Esophagus (tissue), 2 donors: ENCODE results near the gene RAVER2. TPM values are rescaled to one million over a fixed set of nuclear protein-coding genes. Genes with fewer than 3 reads are reported as not detected.
"Not testable (repeated sequence)": the region's sequence is repeated elsewhere in the genome, so short reads cannot be mapped to it uniquely, and the experiment has no call there.

ENCODE experiments used
- H3K27ac ChIP-seq, 2 donors: one replicate each; pipeline ENCODE4 v1.5.1; 2013; ENCODE audit warnings: low read depth in 2 of 2, mild to moderate bottlenecking in 2 of 2, inconsistent platforms in 1 of 2, low read length in 1 of 2, moderate library complexity in 1 of 2
- H3K27me3 ChIP-seq, 2 donors: one replicate each; pipeline ENCODE4 v1.6.1; 2013; ENCODE audit warnings: low read length in 2 of 2, control low read depth in 1 of 2, mild to moderate bottlenecking in 1 of 2; ENCODE audit not compliant: insufficient read depth in 2 of 2, control insufficient read depth in 1 of 2
- H3K36me3 ChIP-seq, 2 donors: one replicate each; pipeline ENCODE4 v1.6.1; 2013; ENCODE audit warnings: low read length in 1 of 2; ENCODE audit not compliant: control insufficient read depth in 2 of 2, insufficient read depth in 2 of 2
- H3K4me1 ChIP-seq, 2 donors: one replicate each; pipeline ENCODE4 v1.6.1; 2013; ENCODE audit warnings: low read length in 1 of 2; ENCODE audit not compliant: control insufficient read depth in 2 of 2, insufficient read depth in 2 of 2
- H3K4me3 ChIP-seq, 2 donors: one replicate each; pipeline ENCODE4 v1.5.1; 2013; ENCODE audit warnings: low read length in 2 of 2, mild to moderate bottlenecking in 2 of 2, low read depth in 1 of 2, moderate library complexity in 1 of 2
- H3K9me3 ChIP-seq, 2 donors: one replicate each; pipeline ENCODE4 v1.6.1; 2013; ENCODE audit warnings: mild to moderate bottlenecking in 2 of 2, low read depth in 1 of 2, low read length in 1 of 2, moderate library complexity in 1 of 2; ENCODE audit not compliant: control insufficient read depth in 2 of 2, insufficient read depth in 1 of 2
- WGBS, 2 donors: extraction: QIAGEN DNeasy Blood & Tissue Kit; methylation state at CpG; one replicate each; pipeline ENCODE4 v1.1.7; 2013; 5-methylcytosine and 5-hydroxymethylcytosine counted together
- polyA plus RNA-seq, 2 donors: library from polyadenylated mRNA; stranded (reverse); fragments of 200-250 nt; gene quantifications; one replicate each; pipeline ENCODE4 v1.2.3, GENCODE V29; 2013
- donor health status: healthy with polysubstance abuse.
- donor health status: Bipolar disorder and iron deficiency.

The RAVER2 gene
- polyA plus RNA-seq, 2 donors = 4.4 to 7.3 TPM

DNA sequence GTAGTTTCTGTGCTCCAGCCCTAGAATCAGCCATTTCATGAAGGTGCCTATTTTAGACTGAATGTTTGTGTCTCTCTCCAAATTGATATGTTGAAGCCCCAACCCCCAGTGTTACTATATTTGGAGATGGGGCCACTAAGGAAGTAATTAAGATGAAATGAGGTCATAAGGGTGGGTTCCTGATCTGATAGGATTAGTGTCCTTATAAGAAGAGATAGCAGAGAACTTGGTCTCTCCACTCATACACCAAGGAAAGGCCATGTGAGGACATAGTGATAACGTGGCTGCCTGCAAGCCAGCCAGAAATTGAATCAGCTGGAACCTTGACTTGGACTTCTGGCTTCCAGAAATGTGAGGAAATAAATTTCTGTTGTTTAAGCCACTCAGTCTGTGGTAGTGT lies 12.3 kb downstream of the RAVER2 start:
- no peaks in the 10 kb centered on the region for H3K36me3 ChIP-seq
- no peak overlapping the region for H3K4me3 ChIP-seq
- H3K9me3 ChIP-seq = peaks cover 0 to 2% of the 10 kb centered on the region in 2 donors
- H3K4me1 ChIP-seq = no peaks in the 10 kb centered on the region
- WGBS, 2 donors = 59 to 72% methylated on average over 1 of the region's 1 CpG
- H3K27me3 ChIP-seq = no peaks in the 10 kb centered on the region
- H3K27ac ChIP-seq = no peak overlapping the region

DNA sequence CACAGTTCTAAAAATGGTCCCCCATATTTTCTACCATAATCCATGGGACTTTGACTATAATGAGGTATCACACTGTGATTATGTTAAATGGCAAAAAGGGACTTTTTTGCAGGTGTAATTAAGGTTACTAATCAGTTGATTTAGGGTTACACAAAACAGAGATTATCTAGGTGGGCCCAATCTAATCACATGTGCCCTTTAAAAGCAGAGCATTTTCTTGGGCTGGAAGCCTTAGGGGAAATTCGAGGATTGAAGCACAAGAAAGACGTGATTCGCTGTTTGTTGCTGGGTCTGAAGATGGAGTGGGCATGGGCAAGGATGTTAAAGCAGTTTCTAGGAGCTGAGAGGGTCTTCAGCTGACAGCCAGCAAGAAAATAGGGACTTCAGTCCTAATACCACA lies 13.4 kb downstream of the RAVER2 start:
- H3K4me3 ChIP-seq = no peak overlapping the region
- no peak overlapping the region for H3K27ac ChIP-seq

DNA sequence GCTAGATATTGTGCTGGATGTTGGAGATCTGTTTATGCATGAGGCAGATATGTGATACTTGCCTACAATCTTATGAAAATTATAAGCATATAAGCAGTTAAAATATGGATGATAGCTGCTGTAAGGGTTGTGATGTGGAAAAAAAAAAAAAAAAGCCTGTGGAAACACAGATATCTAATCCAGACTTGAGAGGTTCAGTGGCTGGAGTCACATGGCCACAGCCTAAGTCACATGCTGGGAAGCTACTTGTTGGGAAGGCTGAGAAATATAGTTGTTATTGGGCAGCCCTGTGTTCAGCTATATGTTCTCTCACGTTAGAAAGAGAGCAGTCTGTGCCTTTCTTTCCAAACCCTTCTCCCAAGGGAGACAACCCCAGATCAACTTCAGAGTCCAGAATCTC lies 15.1 kb downstream of the RAVER2 start:
- Histone ChIP-seq H3K27ac (no peak overlapping the region), H3K9me3 (peaks cover 0 to 2% of the 10 kb centered on the region in 2 donors), H3K4me1 (no peaks in the 10 kb centered on the region), H3K4me3 (no peak overlapping the region), H3K27me3 (no peaks in the 10 kb centered on the region), H3K36me3 (no peaks in the 10 kb centered on the region)
- WGBS, 2 donors = 69 to 84% methylated on average over 1 of the region's 1 CpG

More for the DNA sequence above, 13.4 kb downstream of the RAVER2 start:
- 94 to 96% methylated on average over 3 of the region's 3 CpGs for WGBS, 2 donors
- H3K4me1 ChIP-seq = no peaks in the 10 kb centered on the region
- peaks cover 0 to 2% of the 10 kb centered on the region in 2 donors for H3K9me3 ChIP-seq
- H3K36me3 ChIP-seq = no peaks in the 10 kb centered on the region
- H3K27me3 ChIP-seq = no peaks in the 10 kb centered on the region

DNA sequence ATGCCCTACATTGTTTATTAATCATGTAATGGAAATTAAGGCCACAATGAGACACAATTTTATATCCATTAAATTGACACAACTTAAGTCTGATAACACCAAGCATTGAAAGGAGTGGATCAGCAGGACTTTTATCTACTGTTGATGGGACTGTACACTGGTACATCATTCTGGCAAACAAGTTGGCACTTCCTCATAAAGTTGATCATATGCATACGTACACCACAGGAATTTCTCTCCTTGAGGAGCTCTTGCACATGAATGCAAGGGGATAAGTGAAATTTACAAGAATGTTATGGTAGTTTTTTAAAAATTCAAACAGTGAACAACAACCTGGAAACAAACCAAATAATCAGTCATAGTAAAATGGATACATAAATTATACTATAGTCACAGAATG lies 20.1 kb downstream of the RAVER2 start:
- H3K4me1 ChIP-seq = no peaks in the 10 kb centered on the region

DNA sequence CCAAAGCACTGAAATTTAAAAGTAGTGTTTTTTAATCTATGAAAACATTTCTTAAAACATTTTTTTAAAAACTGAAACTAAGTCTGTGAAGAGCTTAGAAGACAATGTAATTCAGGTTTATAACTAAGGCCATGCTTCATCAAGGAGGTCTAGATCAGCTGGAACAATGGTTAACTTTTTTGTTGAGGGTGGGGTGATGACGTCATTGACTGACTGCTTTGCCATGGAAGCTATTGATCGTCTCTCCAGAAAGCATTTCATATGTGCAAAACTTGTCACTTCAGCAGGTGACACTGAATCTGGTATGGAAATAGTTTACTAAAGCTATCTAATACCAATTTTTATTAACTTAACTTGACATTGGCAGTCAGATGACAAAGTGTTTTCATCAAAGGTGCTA lies 21.0 kb downstream of the RAVER2 start:
- no peaks in the 10 kb centered on the region for H3K27me3 ChIP-seq
- no peak overlapping the region for H3K4me3 ChIP-seq
- WGBS, 2 donors = 53 to 76% methylated on average over 2 of the region's 2 CpGs
- no peaks in the 10 kb centered on the region for H3K4me1 ChIP-seq
- no peaks in the 10 kb centered on the region for H3K9me3 ChIP-seq
- no peak overlapping the region for H3K27ac ChIP-seq
- H3K36me3 ChIP-seq = no peaks in the 10 kb centered on the region

More for the DNA sequence above, 20.1 kb downstream of the RAVER2 start:
- 86 to 89% methylated on average over 1 of the region's 1 CpG for WGBS, 2 donors
- Histone ChIP-seq H3K27ac (no peak overlapping the region), H3K36me3 (no peaks in the 10 kb centered on the region), H3K9me3 (no peaks in the 10 kb centered on the region), H3K27me3 (no peaks in the 10 kb centered on the region), H3K4me3 (no peak overlapping the region)

DNA sequence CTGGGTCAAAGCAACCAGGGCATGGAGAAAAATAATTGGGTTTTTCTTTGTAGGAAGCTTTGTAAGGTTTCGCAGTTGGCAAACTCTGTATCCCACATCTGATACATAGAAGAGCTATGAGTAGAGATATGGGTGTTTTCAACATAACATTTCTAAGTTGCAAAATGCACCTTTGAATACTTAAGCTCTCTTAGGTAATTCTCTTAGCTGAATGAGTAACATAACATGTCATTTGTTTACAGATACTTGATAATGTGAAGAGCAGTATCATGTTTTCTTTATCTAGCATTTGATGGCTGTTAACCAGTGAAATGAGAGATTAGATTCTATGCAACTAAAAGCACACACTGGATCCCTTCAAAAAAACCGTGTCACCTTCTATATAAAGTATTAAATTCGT lies 21.6 kb downstream of the RAVER2 start:
- H3K9me3 ChIP-seq = no peaks in the 10 kb centered on the region
- H3K4me3 ChIP-seq = no peak overlapping the region
- H3K36me3 ChIP-seq = no peaks in the 10 kb centered on the region
- no peak overlapping the region for H3K27ac ChIP-seq
- WGBS, 2 donors = 77 to 87% methylated on average over 3 of the region's 3 CpGs
- no peaks in the 10 kb centered on the region for H3K27me3 ChIP-seq
- H3K4me1 ChIP-seq = no peaks in the 10 kb centered on the region

DNA sequence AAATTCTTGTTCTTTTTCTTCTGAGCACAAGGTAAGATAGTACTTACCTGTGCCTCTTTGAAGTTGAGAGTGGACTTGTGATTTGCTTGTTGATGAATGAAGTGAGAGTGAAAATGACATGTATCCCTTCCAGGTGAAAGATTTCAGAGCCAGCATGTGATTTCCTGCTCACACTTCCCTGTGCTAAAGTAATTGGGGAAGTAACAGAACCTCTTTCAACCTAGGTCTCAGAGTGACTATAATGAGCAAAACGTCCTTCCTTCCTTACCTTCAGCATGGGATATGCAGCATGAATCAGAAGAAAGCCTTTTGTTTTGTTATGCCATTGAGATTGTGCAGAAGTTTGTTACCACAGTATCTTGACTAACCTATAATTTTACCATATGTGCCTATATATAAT lies 24.6 kb downstream of the RAVER2 start:
- Histone ChIP-seq H3K4me3 (no peak overlapping the region), H3K27ac (no peak overlapping the region)
- 46 to 69% methylated on average over 1 of the region's 1 CpG for WGBS, 2 donors

DNA sequence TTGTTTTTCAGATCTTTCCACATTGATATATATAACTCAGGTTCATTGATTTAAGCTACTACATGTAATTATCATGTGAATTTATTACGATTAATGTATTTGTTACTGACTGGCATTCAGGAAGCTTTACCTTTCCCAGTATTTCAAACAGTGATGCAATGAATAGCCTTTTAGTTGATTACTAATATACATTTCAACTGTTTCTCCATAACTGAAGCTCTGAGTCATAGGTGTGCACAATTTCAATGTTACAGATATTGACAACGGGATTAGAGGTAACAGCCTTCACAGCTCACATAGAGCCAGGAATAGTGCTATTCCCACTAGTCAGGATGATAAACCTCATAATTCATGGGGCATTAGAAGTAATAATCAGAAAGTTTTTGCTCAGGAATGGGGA lies 25.1 kb downstream of the RAVER2 start:
- Histone ChIP-seq H3K9me3 (no peaks in the 10 kb centered on the region), H3K27ac (no peak overlapping the region), H3K36me3 (no peaks in the 10 kb centered on the region), H3K4me3 (no peak overlapping the region), H3K4me1 (no peaks in the 10 kb centered on the region), H3K27me3 (no peaks in the 10 kb centered on the region)
- 94% methylated on average over 2 of the region's 2 CpGs for WGBS, 2 donors

More for the DNA sequence above, 24.6 kb downstream of the RAVER2 start:
- no peaks in the 10 kb centered on the region for H3K4me1 ChIP-seq
- no peaks in the 10 kb centered on the region for H3K36me3 ChIP-seq
- H3K27me3 ChIP-seq = no peaks in the 10 kb centered on the region
- no peaks in the 10 kb centered on the region for H3K9me3 ChIP-seq

DNA sequence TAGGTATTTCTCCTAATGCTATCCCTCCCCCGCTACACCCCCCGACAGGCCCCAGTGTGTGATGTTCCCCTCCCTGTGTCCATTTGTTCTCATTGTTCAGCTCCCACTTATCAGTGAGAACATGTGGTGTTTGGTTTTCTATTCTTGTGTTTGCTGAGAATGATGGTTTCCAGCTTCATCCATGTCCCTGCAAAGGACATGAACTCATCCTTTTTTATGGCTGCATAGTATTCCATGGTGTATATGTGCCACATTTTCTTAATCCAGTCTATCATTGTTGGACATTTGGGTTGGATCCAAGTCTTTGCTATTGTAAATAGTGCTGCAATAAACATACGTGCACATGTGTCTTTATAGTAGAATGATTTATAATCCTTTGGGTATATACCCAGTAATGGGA lies 28.4 kb downstream of the RAVER2 start:
- not testable (repeated sequence) for H3K27ac ChIP-seq, H3K4me3 ChIP-seq, H3K4me1 ChIP-seq, H3K9me3 ChIP-seq, H3K36me3 ChIP-seq, H3K27me3 ChIP-seq
- WGBS, 2 donors = 93 to 94% methylated on average over 3 of the region's 3 CpGs

DNA sequence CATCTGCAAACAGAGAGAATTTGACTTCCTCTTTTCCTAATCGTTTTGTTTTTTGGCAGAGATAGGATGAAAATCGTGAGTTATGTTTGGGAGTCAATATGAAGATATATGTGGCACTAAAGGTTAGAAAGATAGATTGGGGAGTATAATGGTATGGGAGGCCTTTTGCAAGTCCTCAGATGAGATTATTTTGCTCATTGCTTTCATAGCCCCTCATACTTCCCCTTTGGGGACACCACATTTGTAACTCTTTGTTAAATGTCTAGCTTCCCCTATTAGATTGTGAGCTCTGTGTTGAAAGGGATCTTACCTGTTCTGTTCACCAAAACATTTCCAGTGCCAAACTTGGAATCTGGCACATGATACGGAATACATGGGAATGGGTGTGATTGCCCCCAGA lies 30.2 kb downstream of the RAVER2 start:
- H3K27me3 ChIP-seq = no peaks in the 10 kb centered on the region
- no peaks in the 10 kb centered on the region for H3K36me3 ChIP-seq
- no peaks in the 10 kb centered on the region for H3K4me1 ChIP-seq
- no peak overlapping the region for H3K27ac ChIP-seq
- WGBS, 2 donors = 79 to 83% methylated on average over 3 of the region's 3 CpGs
- no peaks in the 10 kb centered on the region for H3K9me3 ChIP-seq
- H3K4me3 ChIP-seq = no peak overlapping the region
